K562 (cell line): ENCODE measurements around the gene ARHGAP15. TPM values are rescaled to one million over a fixed set of nuclear protein-coding genes. Genes with fewer than 3 reads are reported as not detected.

Experiments
- ATAC-seq: fragments of 200-7000 bp; cut with Tn5 transposase; 3 replicates; pipeline ENCODE4 v1.9.1; 2020; ENCODE audit warnings: moderate library complexity
- BruUV-seq: library from RNA; stranded (reverse); fragments of 400-500 nt; replicated peaks from 2 replicates; lab custom pipeline; 2021; lab: Mats Ljungman, UMichigan
- CTCF ChIA-PET: fragments of 300-600 bp; formaldehyde crosslinking; extraction: SDS; loops from one replicate; lab custom pipeline; 2021; ENCODE audit warnings: low intra/inter-chr PET ratio; lab: Yijun Ruan, JAX
- POLR2A ChIA-PET: fragments of 300-600, 350-650 bp; sonication (Branson Sonifier 250); formaldehyde crosslinking; extraction: SDS; loops from one replicate; lab custom pipeline; 2021; ENCODE audit warnings: antibody characterized with exemption, inconsistent platforms; lab: Yijun Ruan, JAX
- DNase-seq, 4 experiments: peaks; one replicate each; pipeline versions ENCODE4 v3.0.0 to v3.0.0-alpha.2; 2011 to 2018; ENCODE audit warnings: low spot score in 3 of 4, mixed read lengths in 3 of 4; ENCODE audit errors: extremely low read depth in 1 of 4
- FAIRE-seq: peaks from 2 replicates; lab custom pipeline; 2011; peaks lifted over from hg19 to GRCh38; lab: Jason Lieb, UNC
- H2AFZ ChIP-seq: 2 replicates; pipeline ENCODE4 v1.6.0; 2011; ENCODE audit warnings: low read depth, low read length, control low read depth, inconsistent platforms
- H3K27ac ChIP-seq: fragments of 200-600 bp; 3 replicates; pipeline ENCODE4 v1.8.0; 2011; ENCODE audit warnings: low read depth, mild to moderate bottlenecking, control low read depth, inconsistent platforms, low read length, moderate library complexity, mixed read lengths; ENCODE audit errors: extremely low read depth
- H3K27me3 ChIP-seq, 2 experiments: fragments of 300-600 bp in 1 of 2; 2 replicates in 1 of 2; 3 replicates in 1 of 2; pipeline versions ENCODE4 v1.6.0 to v1.8.0; 2011; ENCODE audit warnings: inconsistent platforms in 2 of 2, low read length in 2 of 2, mild to moderate bottlenecking in 1 of 2, mixed read lengths in 1 of 2, moderate library complexity in 1 of 2; ENCODE audit not compliant: control insufficient read depth in 2 of 2, insufficient read depth in 2 of 2
- H3K36me3 ChIP-seq: fragments of 300-600 bp; 3 replicates; pipeline ENCODE4 v1.8.0; 2011; ENCODE audit warnings: mild to moderate bottlenecking, low read length, inconsistent platforms; ENCODE audit not compliant: control insufficient read depth, insufficient read depth
- H3K4me1 ChIP-seq, 2 experiments: fragments of 200-600 bp in 1 of 2; replicated peaks in 1 of 2; 2 replicates in 1 of 2; 3 replicates in 1 of 2; pipeline versions ENCODE4 v1.5.1 to v1.8.0; 2011; ENCODE audit warnings: inconsistent platforms in 2 of 2, low read length in 2 of 2, mild to moderate bottlenecking in 1 of 2, mixed read lengths in 1 of 2, moderate library complexity in 1 of 2; ENCODE audit not compliant: control insufficient read depth in 2 of 2, insufficient read depth in 2 of 2
- H3K4me2 ChIP-seq: 2 replicates; pipeline ENCODE4 v1.6.1; 2011; ENCODE audit warnings: low read length, control low read depth, inconsistent platforms, mixed read lengths; ENCODE audit not compliant: insufficient read depth
- H3K4me3 ChIP-seq: fragments of 200-600 bp; sonication (generic), shearing (Covaris generic); 2 replicates; pipeline ENCODE4 v1.5.1; 2016; ENCODE audit warnings: control low read depth, inconsistent platforms
- H3K79me2 ChIP-seq: fragments of 200-600 bp; 3 replicates; pipeline ENCODE4 v1.8.0; 2011; ENCODE audit warnings: low read length, inconsistent platforms; ENCODE audit not compliant: control insufficient read depth, insufficient read depth
- H3K9ac ChIP-seq, 2 experiments: 2 replicates each; pipeline versions ENCODE4 v1.6.0 to v1.6.1; 2011; ENCODE audit warnings: low read depth in 2 of 2, low read length in 2 of 2, control low read depth in 1 of 2, inconsistent platforms in 1 of 2, mild to moderate bottlenecking in 1 of 2, mixed read lengths in 1 of 2; ENCODE audit not compliant: insufficient read depth in 1 of 2
- H3K9me1 ChIP-seq: one replicate; pipeline ENCODE4 v1.6.0; 2011; ENCODE audit warnings: inconsistent platforms, mild to moderate bottlenecking, low read length, moderate library complexity; ENCODE audit not compliant: control insufficient read depth, insufficient read depth
- H3K9me3 ChIP-seq: replicated peaks from 2 replicates; pipeline ENCODE4 v1.5.1; 2011; ENCODE audit warnings: low read depth, low read length, inconsistent platforms; ENCODE audit not compliant: control insufficient read depth, insufficient read depth
- H4K20me1 ChIP-seq: replicated peaks from 2 replicates; pipeline ENCODE4 v1.6.1; 2011; ENCODE audit warnings: low read length, inconsistent platforms, mixed read lengths; ENCODE audit not compliant: control insufficient read depth, insufficient read depth
- CC2D1A ChIP-seq: fragments of 450-650 bp; IDR thresholded peaks from 2 replicates; pipeline ENCODE4 v1.6.1; 2017; ENCODE audit warnings: mild to moderate bottlenecking
- ERF ChIP-seq: fragments of 450-650 bp; formaldehyde crosslinking; IDR thresholded peaks from 2 replicates; pipeline ENCODE4 v1.4.0; 2020; ENCODE audit warnings: mild to moderate bottlenecking, mixed read lengths
- GABPB2 ChIP-seq: fragments of 250-450 bp; sonication (Bioruptor Pico); conservative IDR thresholded peaks from 2 replicates; pipeline ENCODE4 v1.5.1; 2021; ENCODE audit warnings: mild to moderate bottlenecking
- MCM5 ChIP-seq: fragments of 450-650 bp; IDR thresholded peaks from 2 replicates; pipeline ENCODE4 v1.6.1; 2016; ENCODE audit warnings: low read depth
- ZNF239 ChIP-seq: fragments of 250-450 bp; sonication (Bioruptor Pico); IDR thresholded peaks from 2 replicates; pipeline ENCODE4 v1.4.0; 2020; ENCODE audit warnings: mild to moderate bottlenecking
- WGBS: fragments of 100-300 bp; shearing (Covaris generic); methylation state at CpG from one replicate; pipeline ENCODE4 v1.1.6; 2016; ENCODE audit warnings: low coverage, mixed read lengths; ENCODE audit not compliant: insufficient coverage; ENCODE audit errors: missing lambda C conversion rate; 5-methylcytosine and 5-hydroxymethylcytosine counted together
- in situ Hi-C: fragments of 300-500 bp; cut with MboI; formaldehyde crosslinking; loops from 4 replicates; pipeline ENCODE4 v1.15.0; 2018; ENCODE audit warnings: inconsistent platforms, mixed read lengths
- intact Hi-C: fragments of 100-400 bp; cut with micrococcal nuclease; formaldehyde crosslinking; loops from 2 replicates; pipeline ENCODE4 v1.14.2; 2022
- polyA plus RNA-seq, 8 experiments: library from polyadenylated mRNA; depleted of rRNA in 4 of 8; stranded (reverse) in 5 of 8; unstranded in 3 of 8; fragments of >200 nt; fragmentation: Nextera tagmentation in 2 of 8; fragmentation: Illumina TruSeq in 1 of 8; extraction: Ambion mirVana in 2 of 8; extraction: Trizol in 1 of 8; gene quantifications; 2 replicates each; pipeline versions ENCODE4 v1.2.1 to v1.2.3, GENCODE V29; 2011 to 2014; ENCODE audit warnings: inconsistent platforms in 1 of 8, missing spikeins in 1 of 8
- total RNA-seq, 7 experiments: library from RNA; depleted of rRNA in 6 of 7; stranded (reverse); fragments of >200 nt in 6 of 7; fragmentation: Illumina TruSeq in 2 of 7; extraction: Trizol in 2 of 7; gene quantifications; 2 replicates each; pipeline versions ENCODE4 v1.2.1 to v1.2.3, GENCODE V29; 2011 to 2021; ENCODE audit warnings: low replicate concordance in 1 of 7
- TF ChIP-seq, protein P1 (sequence below), 2 experiments: fragments of 450-650 bp in 1 of 2; sonication (generic) in 1 of 2; formaldehyde crosslinking in 1 of 2; IDR thresholded peaks in 1 of 2; conservative IDR thresholded peaks in 1 of 2; 2 replicates each; pipeline versions ENCODE4 v1.6.1 to v1.8.1; 2016 to 2023; ENCODE audit warnings: mild to moderate bottlenecking in 2 of 2, moderate library complexity in 2 of 2, inconsistent platforms in 1 of 2, missing genetic modification reagents in 1 of 2

ARHGAP15 gene
- total and polyA plus RNA-seq, 9 of the 15 experiments (the other 6 are each of a cell fraction or from before 2014, with no cell fraction given), result 1.5 to 17.9 (median 7.9) TPM

- Histone ChIP-seq H3K9me3 (no peaks in the 10 kb centered on the region), H3K4me2 (no peak overlapping the region), H3K79me2 (no peaks in the 10 kb centered on the region), H3K4me3 (no peak overlapping the region), H3K27ac (no peak overlapping the region), H3K4me1 (no peaks in the 10 kb centered on the region), H3K9me1 (no peaks in the 10 kb centered on the region), H4K20me1 (no peaks in the 10 kb centered on the region), H3K9ac (no peak overlapping the region), H3K36me3 (no peaks in the 10 kb centered on the region), H2AFZ (no peak overlapping the region), H3K27me3 (no peaks in the 10 kb centered on the region)
- DNase-seq, result no peak
- 15% methylated on average over 4 of the region's 5 CpGs for WGBS
- in situ Hi-C loops, result no loop called here
- CTCF ChIA-PET, result no interaction called here
- no peak for FAIRE-seq
- intact Hi-C loops, result no loop called here
- POLR2A ChIA-PET, result interaction anchor here (0.7 to 1.1 kb wide), 2 partner anchors 15 to 21 kb away, joined by 3 to 4 read pairs; no protein-coding TSS in a partner anchor
- no TSS peak for BruUV-seq
- no peak for ATAC-seq
- TF ChIP-seq CC2D1A (no peak), ZNF239 (CRISPR knock-in tag) (no peak), MCM5 (no peak), ERF (CRISPR knock-in tag) (no peak), GABPB2 (CRISPR knock-in tag) (no peak)
- TF ChIP-seq, protein P1, sequence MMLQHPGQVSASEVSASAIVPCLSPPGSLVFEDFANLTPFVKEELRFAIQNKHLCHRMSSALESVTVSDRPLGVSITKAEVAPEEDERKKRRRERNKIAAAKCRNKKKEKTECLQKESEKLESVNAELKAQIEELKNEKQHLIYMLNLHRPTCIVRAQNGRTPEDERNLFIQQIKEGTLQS (IDR thresholded peaks at IDR 0.05), result peak; percentile 31; the same call in 1 of the 2 replicates
- TF ChIP-seq, protein P1 (CRISPR knock-in tag; conservative IDR thresholded peaks at IDR 0.05), result no peak
These were observed 478.2 kb downstream of the ARHGAP15 start for GRCh38 chr2:143607231-143608062.
